ENCODE data around the gene CFD.

Gene CFD

GRCh38 chr19:899336-900042 is 40.0 kb downstream of the CFD start:
- Histone ChIP-seq H3K9ac (ENCODE audit: low read length) (no peak overlapping the region), H3K9me3 (ENCODE audit: insufficient read depth, low read length) (no peaks in the 10 kb centered on the region), H3K27me3 (ENCODE audit: low read length) (no peaks in the 10 kb centered on the region), H3K9me2 (replicated peaks; ENCODE audit: insufficient read depth, low read length) (no peaks in the 10 kb centered on the region), H3K36me3 (ENCODE audit: low read length) (no peaks in the 10 kb centered on the region), H3K4me3 (ENCODE audit: insufficient read depth, low read length, poor library complexity, severe bottlenecking) (no peak overlapping the region), H3F3A (ENCODE audit: insufficient read depth) (peaks cover 5% of the 10 kb centered on the region; the same call in 1 of the 2 replicates), H3K79me2 (ENCODE audit: insufficient read depth, low read length) (no peaks in the 10 kb centered on the region), H3K27ac (ENCODE audit: low read depth, low read length) (no peak overlapping the region), H3K4me2 (ENCODE audit: low read depth, low read length, poor library complexity, severe bottlenecking) (no peak overlapping the region), H2AFZ (ENCODE audit: low read depth, low read length, severe bottlenecking) (no peak overlapping the region), H4K20me1 (ENCODE audit: low read depth, low read length) (no peaks in the 10 kb centered on the region)
- TF ChIP-seq CTCF (IDR thresholded peaks at IDR 0.05; ENCODE audit: insufficient read depth, low read length, poor library complexity, severe bottlenecking) (no peak), EZH2phosphoT487 (conservative IDR thresholded peaks at IDR 0.05; ENCODE audit: low read length) (no peak)

- Histone ChIP-seq H3K27me3 (ENCODE audit: low read length) (no peaks in the 10 kb centered on the region), H3K27ac (ENCODE audit: low read depth, low read length) (no peak overlapping the region), H3K79me2 (ENCODE audit: insufficient read depth, low read length) (no peaks in the 10 kb centered on the region), H3F3A (ENCODE audit: insufficient read depth) (peaks cover 5% of the 10 kb centered on the region; the same call in 1 of the 2 replicates), H2AFZ (ENCODE audit: low read depth, low read length, severe bottlenecking) (no peak overlapping the region), H4K20me1 (ENCODE audit: low read depth, low read length) (no peaks in the 10 kb centered on the region), H3K9me3 (ENCODE audit: insufficient read depth, low read length) (no peaks in the 10 kb centered on the region), H3K9ac (ENCODE audit: low read length) (no peak overlapping the region), H3K9me2 (replicated peaks; ENCODE audit: insufficient read depth, low read length) (no peaks in the 10 kb centered on the region), H3K4me3 (ENCODE audit: insufficient read depth, low read length, poor library complexity, severe bottlenecking) (no peak overlapping the region), H3K36me3 (ENCODE audit: low read length) (no peaks in the 10 kb centered on the region), H3K4me2 (ENCODE audit: low read depth, low read length, poor library complexity, severe bottlenecking) (no peak overlapping the region)
- no peak for TF ChIP-seq CTCF (IDR thresholded peaks at IDR 0.05; ENCODE audit: insufficient read depth, low read length, poor library complexity, severe bottlenecking)
These were observed 40.5 kb downstream of the CFD start for GRCh38 chr19:900043-900301.

GRCh38 chr19:900302-901111 is 41.0 kb downstream of the CFD start:
- TF ChIP-seq CTCF (IDR thresholded peaks at IDR 0.05; ENCODE audit: insufficient read depth, low read length, poor library complexity, severe bottlenecking) (no peak), EZH2phosphoT487 (conservative IDR thresholded peaks at IDR 0.05; ENCODE audit: low read length) (no peak)
- Histone ChIP-seq H3K4me2 (ENCODE audit: low read depth, low read length, poor library complexity, severe bottlenecking) (no peak overlapping the region), H2AFZ (ENCODE audit: low read depth, low read length, severe bottlenecking) (no peak overlapping the region)

More at GRCh38 chr19:900302-901111, 41.0 kb downstream of the CFD start:
- no peak overlapping the region for H3K4me3 ChIP-seq (ENCODE audit: insufficient read depth, low read length, poor library complexity, severe bottlenecking)
- H3K27ac ChIP-seq (ENCODE audit: low read depth, low read length): no peak overlapping the region
- H3K79me2 ChIP-seq (ENCODE audit: insufficient read depth, low read length): no peaks in the 10 kb centered on the region
- H3K9me3 ChIP-seq (ENCODE audit: insufficient read depth, low read length): no peaks in the 10 kb centered on the region
- no peaks in the 10 kb centered on the region for H3K9me2 ChIP-seq (replicated peaks; ENCODE audit: insufficient read depth, low read length)
- H4K20me1 ChIP-seq (ENCODE audit: low read depth, low read length): no peaks in the 10 kb centered on the region
- no peaks in the 10 kb centered on the region for H3K36me3 ChIP-seq (ENCODE audit: low read length)
- no peaks in the 10 kb centered on the region for H3K27me3 ChIP-seq (ENCODE audit: low read length)
- H3K9ac ChIP-seq (ENCODE audit: low read length): no peak overlapping the region
- peaks cover 5% of the 10 kb centered on the region; the same call in 1 of the 2 replicates for H3F3A ChIP-seq (ENCODE audit: insufficient read depth)
